Epithelial cell of umbilical artery (primary cell): Measurements from ENCODE around the gene CD74. TPM values are rescaled to one million over a fixed set of nuclear protein-coding genes. Genes with fewer than 3 reads are reported as not detected.

Experiments
- total RNA-seq: library from RNA; depleted of rRNA; stranded (reverse); fragments of >200 nt; gene quantifications from 2 replicates; pipeline ENCODE4 v1.2.3, GENCODE V29; 2014

Gene CD74
- total RNA-seq = 0.65 and 1.2 TPM in 2 replicates

GRCh38 chr5:150412319-150413175 is at the start of gene CD74:
Gene CD74 (minus strand): TSS chr5:150412910. CDS start chr5:150412749, 161 bp downstream.

GRCh38 chr5:150449517-150450339 is 37.0 kb upstream of the CD74 start, which contains the start of gene RPS14:
Gene RPS14 (minus strand): TSS chr5:150449739. CDS start chr5:150447733, 2,006 bp downstream.

GRCh38 chr5:150357326-150358260 is 55.1 kb downstream of the CD74 start, which contains the start of gene TCOF1:
Gene TCOF1 (plus strand): TSS chr5:150357697. CDS start chr5:150357747, 50 bp downstream.

Other genes starting within 250 kb of the CD74 start
- not detected in 2 replicates for gene CDX1, start 246.1 kb downstream of the CD74 start, total RNA-seq
- gene SLC6A7, start 222.8 kb downstream of the CD74 start, total RNA-seq = not detected in 2 replicates
- under 0.01 TPM in 1 of 2 replicates, not detected in the other for gene CAMK2A, start 123.1 kb downstream of the CD74 start, total RNA-seq
- under 0.01 and 0.30 TPM in 2 replicates for gene ARSI, start 110.0 kb downstream of the CD74 start, total RNA-seq
- gene TCOF1, start 55.2 kb downstream of the CD74 start, total RNA-seq = 17.9 and 21.1 TPM in 2 replicates
- gene RPS14, start 36.8 kb upstream of the CD74 start, total RNA-seq = 3,653 and 4,782 TPM in 2 replicates
- 23.1 and 23.4 TPM in 2 replicates for gene NDST1, start 95.2 kb upstream of the CD74 start, total RNA-seq
- 6.2 and 10.2 TPM in 2 replicates for gene SYNPO, start 227.8 kb upstream of the CD74 start, total RNA-seq
- gene MYOZ3, start 248.3 kb upstream of the CD74 start, total RNA-seq = under 0.01 and 0.61 TPM in 2 replicates